SHP77 treated with DMSO at 0.1 percent for 48 hours (cell line): Measurements from ENCODE around the gene TEX9.
A peak's percentile ranks its signal among the peaks of the same experiment; 100 is the strongest.
"Not testable (repeated sequence)": the region's sequence is repeated elsewhere in the genome, so short reads cannot be mapped to it uniquely, and the experiment has no call there.

Experiments used
- DNase-seq: peaks from one replicate; lab custom pipeline; 2025; lab: John Stamatoyannopoulos, UW

TEX9 gene

DNA sequence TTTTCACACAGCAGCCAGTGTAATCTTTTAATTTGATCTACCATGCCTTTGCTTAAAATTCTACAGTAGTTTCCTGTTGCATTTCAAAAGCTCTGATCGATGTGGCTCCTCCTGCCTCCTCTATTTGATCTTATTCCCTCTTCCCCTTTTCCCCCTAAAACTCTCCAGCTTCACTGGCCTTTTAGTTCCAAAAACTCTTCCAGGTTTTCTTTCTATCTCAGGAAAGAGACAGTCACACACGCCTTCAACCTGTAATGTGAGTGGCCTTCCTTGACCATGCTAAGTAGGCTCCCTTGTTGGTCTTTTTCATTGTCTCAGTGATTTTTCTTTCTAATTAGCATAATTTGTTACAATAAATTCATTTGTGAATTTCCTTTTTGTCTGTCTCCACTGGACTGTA is 985 bp downstream of the TEX9 start:
- no peak for DNase-seq

DNA sequence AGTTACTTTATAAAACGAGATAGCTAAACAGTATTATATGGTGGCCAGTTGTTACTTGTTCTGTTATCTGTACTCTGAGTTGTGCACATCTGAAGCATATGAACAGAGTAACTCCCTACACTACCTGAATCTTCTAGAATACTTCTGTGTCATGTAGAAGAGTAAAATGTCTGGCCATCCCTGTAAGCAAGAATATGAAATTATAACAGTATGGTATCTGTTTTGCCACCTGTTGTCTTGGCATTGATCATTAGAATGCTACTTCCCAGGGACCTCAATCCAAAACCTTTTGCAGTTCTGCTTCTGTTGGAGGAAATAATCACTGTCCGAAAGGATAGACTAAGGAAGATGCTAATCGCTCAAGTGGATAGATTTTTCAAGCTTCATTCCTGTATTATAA is 1.9 kb downstream of the TEX9 start:
- no peak for DNase-seq

DNA sequence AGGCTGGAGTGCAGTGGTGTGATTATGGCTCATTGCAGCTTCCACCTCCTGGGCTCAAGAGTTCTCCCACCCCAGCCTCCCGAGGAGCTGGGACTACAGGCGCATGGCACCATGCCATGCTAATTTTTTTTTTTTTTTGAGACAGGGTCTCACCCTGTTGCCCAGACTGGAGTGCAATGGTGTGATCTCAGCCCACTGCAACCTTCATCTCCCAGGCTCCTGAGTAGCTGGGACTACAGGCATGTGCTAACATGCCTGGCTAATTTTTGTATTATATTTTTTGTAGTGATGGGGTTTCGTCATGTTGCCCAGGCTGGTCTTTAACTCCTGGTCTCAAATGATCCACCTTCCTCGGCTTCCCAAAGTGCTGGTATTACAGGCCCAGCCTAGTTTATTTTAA is 4.0 kb downstream of the TEX9 start:
- DNase-seq, result no peak

DNA sequence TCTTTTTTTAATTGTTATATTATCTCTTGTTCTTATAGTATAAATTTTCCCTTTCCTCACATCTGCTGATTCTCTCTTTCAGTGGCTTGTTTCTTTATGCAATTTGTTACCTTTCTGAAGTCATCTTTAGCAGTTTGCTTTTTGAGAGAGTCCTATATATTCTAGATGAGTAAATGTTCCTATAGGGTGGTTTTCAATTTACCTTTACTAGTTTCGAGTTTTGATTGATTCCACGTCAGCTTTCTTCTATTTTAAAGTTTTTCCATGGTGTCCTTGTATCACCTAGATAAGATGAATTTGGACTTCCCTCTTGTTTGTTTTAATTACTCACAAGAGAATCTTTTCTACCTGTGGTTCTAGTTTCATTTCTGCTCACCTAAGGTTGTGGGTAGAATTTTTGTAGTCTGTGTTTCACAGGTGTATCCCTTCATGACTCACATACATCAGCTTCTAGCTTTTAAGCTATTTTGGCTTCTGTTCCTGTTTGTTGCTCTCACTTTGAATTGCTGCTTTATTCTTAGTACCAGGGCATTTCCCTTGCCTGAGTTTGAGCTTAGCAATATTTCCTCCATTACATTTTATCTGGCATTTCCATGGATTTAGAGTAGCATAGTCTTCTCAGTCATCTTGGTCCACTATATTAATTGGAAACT is 6.4 kb downstream of the TEX9 start:
- DNase-seq, result no peak

DNA sequence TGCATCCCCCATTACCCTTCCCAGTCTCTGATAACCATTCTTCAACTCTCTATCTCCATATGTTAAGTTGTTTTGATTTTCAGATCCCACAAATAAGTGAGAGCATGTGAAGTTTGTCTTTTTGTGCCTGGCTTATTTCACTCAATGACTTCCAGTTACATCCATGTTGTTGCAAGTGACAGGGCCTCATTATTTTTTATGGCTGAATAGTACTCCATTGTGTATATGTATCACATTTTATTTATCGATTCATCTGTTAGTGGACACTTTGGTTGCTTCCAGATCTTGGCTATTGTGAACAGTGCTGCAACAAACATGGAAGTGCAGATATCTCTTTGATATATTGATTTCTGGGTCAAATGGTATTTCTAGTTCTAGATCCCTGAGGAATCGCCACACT is 9.5 kb downstream of the TEX9 start:
- not testable (repeated sequence) for DNase-seq

DNA sequence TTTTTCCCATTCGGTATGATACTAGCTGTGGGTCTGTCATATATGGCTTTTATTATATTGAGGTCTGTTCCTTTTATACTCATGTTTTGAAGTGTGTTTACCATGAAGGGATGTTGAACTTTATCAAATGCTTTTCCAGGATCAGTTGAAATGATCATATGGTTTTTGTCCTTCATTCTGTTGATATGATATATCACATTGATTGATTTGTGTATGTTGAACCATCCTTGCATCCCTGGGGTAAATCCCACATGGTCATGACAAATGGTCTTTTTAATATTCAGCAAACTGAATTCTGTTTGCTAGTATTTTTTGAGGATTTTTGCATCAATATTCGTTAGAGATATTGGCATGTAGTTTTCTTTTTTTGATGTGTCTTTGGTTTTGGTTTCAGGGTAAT is 12.6 kb downstream of the TEX9 start:
- not testable (repeated sequence) for DNase-seq

DNA sequence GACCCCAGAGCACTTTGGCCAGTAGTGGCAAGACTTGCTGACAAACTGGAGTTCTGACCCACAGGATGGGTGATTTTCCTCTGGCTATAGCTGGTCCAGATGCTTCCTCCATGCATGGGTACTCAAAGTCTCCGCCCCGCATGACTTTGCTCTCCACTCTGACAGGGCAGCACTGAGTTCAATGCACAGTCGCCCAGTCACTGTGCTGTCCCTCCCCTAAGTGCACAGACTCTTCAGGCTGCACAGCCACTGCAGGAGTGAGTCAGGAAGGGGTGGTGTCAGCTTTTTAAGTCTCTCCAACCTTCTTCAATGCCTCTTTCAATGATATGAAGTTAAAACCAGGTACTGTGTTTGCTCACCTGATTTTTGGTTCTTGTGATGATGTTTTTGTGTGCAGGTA is 17.8 kb downstream of the TEX9 start:
- DNase-seq, result no peak

DNA sequence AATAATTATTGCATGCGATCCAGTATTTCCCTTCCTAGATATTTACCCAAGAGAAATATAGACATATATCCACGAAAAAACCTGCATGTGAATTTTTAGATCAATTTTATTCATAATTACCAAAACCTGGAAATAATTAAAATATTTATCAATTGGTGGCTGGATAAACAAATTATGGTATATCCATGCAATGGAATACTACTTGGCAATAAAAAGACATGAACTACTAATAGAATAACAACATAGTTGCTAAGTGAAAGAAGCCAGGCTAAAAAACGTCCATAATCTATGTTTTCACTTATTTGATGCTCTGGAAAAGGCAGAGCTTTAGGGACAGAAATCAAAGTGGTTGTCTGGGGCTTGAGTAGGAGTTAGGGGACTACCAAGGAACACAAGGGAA is 20.7 kb downstream of the TEX9 start:
- DNase-seq, result no peak

DNA sequence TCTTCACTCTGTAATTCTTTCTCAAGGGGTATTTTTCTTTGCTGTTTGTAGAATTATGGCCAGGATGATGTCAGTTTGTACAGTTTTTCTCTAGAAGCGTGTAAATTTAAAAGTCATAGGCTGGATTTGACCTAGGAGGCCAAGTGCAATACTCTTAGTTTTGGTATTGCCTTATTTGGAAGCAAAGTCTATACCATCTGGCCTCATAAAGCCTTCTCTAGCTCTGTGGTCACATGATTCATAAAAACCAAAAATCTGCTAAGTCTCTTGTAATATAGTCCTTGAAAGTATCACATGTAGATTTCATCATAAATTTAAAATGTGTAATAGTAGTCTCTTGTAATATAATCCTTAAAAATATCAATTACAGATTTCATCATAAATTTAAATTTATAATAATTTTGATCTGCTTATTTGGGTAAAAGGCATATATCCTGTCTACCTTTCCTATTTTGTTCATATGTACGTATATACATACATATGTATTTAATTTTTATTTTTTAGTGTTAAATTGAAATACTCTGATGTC is 25.6 kb downstream of the TEX9 start:
- DNase-seq, result no peak

DNA sequence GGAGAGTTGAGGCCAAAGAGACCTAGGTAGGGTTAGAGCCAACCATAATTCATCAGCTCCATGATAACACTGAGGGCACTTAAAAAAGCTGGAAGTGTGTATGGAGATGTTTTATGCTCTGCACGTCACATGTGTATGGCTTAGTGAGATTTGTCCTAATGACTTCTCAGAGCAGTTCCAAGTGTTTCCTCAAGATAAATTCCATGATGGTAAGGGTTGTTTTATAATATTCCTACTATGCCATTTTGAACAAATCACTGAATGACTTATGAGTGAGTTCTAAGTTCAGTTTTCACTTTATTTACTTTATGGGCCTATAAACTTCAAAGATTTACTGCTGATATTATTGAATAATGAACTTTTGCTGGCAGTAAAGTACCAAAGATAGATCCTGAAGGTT is 28.1 kb downstream of the TEX9 start:
- DNase-seq, result no peak

DNA sequence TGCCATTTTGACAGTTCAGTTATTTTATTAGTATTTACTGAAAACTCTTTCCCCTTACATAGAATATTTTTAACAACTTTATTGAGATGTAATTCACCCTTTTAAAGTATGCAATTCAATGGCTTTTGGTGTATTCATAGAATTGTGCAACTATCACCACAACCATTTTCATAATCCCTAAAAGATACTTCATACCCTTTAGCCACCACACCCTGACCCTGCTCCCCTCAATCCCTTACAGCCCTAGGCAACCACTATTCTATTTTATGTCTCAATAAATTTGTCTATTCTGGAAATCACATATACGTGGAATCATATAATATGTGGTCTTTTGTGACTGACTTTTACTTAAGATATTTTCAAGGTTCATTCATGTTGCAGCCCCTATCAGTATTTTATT is 29.7 kb downstream of the TEX9 start:
- DNase-seq, result no peak

DNA sequence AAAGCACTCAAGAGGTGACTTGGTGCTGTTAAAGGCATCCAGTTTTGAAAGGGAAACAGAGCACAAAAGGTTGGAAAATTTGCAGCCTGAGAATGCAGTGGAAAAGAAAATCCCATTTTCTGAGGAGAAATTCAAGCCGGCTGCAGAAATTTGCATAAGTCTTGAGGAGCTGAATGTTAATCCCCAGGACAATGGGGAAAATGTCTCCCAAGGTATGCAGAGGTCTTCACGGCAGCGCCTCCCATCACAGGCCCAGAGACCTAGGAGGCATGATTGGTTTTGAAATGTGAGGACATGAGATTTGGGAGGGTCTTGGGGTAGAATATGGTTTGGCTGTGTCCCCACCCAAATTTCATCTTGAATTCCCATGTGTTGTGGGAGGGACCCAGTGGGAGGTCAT is 32.1 kb downstream of the TEX9 start:
- DNase-seq, result not testable (repeated sequence)

DNA sequence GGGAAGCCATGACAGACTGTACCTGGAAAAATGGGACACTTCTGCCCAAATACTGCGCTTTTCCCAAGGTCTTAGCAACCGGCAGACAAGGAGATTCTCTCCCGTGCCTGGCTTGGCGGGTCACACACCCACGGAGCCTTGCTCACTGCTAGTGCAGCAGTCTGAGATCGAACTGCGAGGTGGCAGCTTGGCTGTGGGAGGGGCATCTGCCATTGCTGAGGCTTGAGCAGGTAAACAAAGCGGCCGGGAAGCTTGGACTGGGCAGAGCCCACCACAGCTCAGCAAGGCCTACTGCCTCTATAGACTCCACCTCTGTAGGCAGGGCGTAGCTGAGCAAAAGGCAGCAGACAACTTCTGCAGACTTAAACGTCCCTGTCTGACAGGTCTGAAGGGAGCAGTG is 34.0 kb downstream of the TEX9 start:
- not testable (repeated sequence) for DNase-seq

DNA sequence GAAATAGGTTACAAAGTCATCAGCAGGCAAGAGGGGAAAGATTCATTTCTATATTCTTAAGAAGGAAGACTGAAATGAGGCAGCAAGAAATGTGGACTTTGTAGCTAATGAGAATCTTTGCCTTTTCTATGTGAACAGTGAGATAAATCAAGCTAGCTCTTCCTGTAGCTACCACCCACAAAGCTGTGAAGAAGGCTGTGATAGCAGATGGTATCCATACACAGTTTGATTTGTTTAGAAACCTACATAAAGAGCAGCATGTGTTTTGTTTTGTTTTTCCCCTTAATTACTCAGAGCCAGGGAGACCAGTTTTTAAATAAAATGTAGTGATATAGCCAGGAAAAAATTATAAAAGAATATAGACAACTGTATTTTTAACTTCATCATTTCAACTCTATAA is 45.5 kb downstream of the TEX9 start:
- DNase-seq, result no peak

DNA sequence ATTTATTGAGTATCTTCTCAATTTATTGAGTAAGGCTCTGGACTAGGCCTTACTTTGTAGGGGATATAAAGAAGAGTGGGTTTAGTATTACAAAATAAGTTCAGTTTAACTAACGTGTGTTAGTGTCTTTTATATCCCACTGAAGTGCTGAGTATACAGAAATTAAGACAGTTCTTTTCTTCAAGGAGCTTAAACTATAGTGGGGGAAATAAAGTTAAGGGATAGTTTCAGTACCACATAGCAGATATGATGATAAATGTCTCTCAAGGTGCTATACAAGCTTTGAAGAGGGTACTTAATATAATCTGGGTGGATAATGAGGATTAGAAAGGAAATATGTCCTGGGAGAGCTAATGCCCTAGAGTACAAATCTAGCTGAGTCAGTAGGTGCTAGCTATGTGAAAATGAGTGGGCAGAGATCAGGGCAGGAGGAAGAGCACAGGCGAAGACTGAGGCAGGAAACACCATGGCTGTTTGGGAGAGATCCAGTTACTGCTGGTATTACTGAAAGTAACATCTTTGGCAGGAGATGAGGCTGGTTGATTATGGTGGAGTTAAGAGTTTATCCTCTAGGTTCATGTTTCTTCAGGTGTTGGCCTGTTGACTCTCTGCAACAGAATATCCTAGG is 46.0 kb downstream of the TEX9 start:
- no peak for DNase-seq

DNA sequence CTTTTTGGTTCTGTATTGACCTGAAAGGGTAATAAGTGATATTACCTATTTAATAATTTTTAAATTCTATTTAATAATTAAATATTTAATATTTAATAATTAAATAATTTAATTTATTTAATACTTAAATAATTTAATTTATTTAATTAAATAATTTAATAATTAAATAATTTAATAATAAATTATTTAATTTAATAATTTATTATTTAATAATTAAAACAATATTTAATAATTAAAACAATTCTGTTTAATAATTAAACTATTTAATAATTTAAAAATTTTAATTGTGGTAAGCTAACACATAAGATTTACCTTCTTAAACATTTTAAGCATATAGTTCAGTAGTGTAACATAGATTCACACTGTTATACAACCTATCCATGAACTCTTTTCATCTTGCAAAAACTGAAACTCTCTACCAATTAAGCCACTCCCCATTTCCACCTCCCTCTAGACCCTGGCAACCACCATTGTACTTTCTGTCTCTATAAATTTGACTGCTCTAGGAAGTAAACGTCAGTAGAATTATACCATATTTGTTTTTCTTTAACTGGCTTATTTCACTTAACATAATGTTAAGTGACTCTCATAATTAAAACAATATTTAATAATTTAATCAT is 48.0 kb downstream of the TEX9 start:
- DNase-seq, result not testable (repeated sequence)

DNA sequence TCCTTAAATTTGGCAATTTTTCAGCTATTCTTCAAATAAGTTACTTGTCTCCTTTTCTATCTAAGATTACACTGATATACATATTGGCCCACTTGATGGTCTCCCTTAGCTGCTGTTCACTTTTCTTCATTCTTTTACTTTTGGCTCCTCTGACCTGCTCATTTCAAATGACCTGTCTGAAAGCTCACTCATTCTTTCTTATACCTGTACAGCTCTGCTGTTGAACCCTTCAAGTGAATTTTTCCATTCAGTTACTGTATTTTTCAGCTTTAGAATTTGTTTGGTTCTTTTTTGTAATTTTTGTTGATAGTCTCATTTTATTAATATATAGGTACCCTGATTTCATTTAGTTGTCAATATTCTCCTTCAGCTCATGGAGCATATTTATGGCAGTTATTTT is 60.0 kb downstream of the TEX9 start:
- no peak for DNase-seq

DNA sequence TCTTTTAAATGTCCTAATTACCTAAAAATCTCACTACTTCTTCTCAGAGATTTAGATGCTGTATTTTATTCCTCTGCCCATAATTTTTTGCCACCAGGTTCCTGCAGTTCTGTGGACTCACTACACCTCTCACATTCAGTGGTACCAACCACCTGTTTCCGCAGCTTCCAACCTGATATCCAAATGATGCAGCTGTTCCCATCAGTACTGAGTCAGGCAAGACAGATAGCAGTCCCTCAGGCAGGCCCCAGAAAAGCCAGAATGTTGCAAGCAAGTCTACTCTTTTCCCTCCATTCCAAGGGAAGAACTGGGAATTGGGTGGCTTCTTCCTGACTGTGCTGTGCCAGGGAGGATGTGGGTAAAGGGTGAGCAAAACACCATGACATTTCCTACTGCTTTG is 60.8 kb downstream of the TEX9 start:
- no peak for DNase-seq

DNA sequence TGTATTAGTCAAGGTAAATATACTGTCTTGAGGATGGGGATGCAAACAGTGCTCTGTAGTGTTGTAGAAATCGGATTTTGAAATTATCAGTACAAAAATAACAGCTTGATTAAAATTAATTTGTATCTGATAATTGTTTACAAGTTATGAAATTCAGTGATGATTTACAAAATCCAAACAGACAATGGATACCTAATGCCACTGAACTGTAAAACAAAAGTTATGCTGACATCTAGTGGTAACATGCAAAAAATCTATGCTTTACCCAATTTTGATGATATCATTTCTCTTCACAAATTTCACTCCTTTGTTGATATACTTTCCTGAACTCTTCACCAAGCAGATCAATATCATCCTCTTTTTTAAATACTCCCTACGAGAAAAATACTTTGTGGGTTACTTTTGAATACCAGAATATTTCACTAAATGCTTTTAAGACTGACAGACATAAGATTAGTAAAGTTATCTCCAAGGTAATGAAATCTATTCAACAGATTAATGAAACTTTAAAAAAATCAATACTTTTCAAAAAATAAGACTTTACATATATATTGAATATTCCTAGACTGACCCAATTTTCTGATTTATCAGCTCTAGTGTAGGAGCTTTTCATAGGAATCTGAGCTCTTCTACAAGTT is 63.7 kb downstream of the TEX9 start:
- peak; percentile 37 for DNase-seq

DNA sequence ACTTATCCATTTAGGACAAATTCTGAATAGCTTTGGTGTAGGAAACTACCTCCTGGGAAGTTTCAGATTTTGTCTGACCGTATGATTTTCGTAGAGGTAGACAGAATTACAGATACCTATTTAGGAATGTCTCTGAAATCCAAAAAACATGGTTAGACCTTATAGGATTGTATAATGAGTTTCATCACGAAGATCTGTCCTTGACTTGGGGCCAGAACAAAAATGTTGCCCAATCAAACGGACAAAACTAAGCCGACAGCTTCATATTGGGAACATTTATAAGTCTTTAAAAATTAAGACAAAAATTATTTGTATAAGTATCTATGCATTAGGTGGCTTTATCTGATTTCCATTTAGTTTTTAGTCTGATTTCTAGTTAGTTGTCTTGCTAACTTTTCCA is 67.1 kb downstream of the TEX9 start:
- no peak for DNase-seq

DNA sequence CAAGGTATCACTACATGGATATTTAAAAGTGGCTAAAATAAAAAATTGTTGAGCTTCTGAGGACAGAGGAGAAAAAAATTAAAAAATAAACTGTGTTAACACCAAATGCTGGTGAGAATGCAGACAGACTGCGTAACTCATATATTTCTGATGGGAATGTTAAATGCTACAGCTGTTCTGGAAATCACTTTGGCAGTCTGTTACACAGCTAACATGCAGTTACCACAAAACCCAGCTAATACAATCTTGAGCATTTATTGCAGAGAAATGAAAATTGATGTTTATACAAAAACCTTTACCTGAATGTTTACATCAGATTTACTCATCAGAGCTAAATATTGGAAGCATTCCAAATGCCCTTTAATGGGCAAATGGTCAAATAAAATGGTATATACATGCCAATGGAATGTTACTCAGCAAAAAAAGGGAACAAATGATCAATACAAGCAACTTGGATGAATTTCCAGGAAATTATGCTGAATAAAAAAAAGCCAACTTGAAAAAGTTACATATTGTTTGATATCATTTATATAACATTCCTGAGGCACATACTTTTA is 75.1 kb downstream of the TEX9 start:
- DNase-seq, result no peak

DNA sequence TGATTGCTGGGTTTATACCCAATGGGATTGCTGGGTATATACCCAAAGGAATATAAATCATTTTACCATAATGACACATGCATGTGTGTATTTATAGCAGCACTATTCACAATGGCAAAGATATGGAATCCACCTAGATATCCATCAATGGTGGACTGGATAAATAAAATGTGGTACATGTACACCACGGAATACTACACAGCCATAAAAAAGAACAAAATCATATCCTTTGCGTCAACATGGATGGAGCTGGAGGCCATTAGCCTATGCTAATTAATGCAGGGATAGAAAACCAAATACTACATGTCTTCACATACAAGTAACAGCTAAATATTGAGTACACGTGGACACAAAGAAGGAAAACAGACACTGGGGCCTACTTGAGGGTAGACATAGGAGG is 77.1 kb downstream of the TEX9 start:
- DNase-seq, result no peak

DNA sequence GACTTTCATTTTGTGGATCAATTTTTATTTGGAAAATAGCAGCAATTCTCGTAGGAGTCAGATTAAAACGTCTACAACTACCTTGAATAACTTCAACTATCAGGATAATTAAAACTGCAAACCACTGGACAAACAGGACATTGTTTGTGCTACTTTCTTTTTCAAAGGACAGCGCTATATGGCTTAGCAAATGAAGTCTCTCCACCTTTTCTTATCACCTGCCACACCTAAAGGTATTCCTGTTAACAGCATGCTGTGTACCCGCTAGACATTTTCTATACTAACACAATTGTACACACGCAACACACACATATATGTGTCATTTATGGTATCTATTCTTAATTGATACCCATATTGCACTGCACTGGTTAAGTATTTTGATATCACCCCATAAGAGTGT is 80.5 kb downstream of the TEX9 start:
- DNase-seq, result no peak
